ENCODE results near the gene ZFYVE9. TPM values are rescaled to one million over a fixed set of nuclear protein-coding genes. Genes with fewer than 3 reads are reported as not detected.

The ZFYVE9 gene
- total RNA-seq, 1 experiment from 2014 or later = 11.4 TPM

GRCh38 chr1:52229494-52229893 is 87.6 kb downstream of the ZFYVE9 start:
- no peaks in the 10 kb centered on the region for H3K36me3 ChIP-seq
- no peaks in the 10 kb centered on the region for H3K4me1 ChIP-seq (replicated peaks)
- DNase-seq (ENCODE audit: low read depth in 1 of 2, low spot score in 2 of 2) = no peak

DNA sequence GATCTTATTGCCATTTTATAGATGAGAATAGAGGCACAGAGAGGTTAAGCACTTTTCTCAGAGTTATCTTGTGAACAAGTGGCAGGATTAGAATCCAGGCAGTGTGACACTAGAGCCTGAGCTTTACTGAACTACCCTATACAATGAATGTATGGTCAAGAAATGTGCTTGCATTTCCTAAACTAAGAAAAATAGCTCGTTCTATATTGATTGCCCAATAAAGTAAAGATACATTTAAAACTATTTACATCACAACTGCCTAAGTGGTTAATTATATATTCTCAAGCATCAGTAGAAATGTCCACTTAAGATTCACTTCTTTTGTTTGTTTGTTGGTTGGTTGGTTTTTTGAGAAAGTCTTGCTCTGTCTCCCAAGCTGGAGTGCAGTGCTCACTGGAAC is 91.6 kb downstream of the ZFYVE9 start:
- no peak overlapping the region for H3K4me3 ChIP-seq
- no peak for DNase-seq (ENCODE audit: low read depth in 1 of 2, low spot score in 2 of 2)
- no peak overlapping the region for H3K27ac ChIP-seq
- H3K4me1 ChIP-seq (replicated peaks) = peaks cover 11% of the 10 kb centered on the region
- H3K27me3 ChIP-seq (replicated peaks) = no peaks in the 10 kb centered on the region
- H3K36me3 ChIP-seq = no peaks in the 10 kb centered on the region; the same call in 1 of the 2 replicates
- no peaks in the 10 kb centered on the region for H3K9me3 ChIP-seq (replicated peaks)

More at GRCh38 chr1:52229494-52229893, 87.6 kb downstream of the ZFYVE9 start:
- Histone ChIP-seq H3K27ac (no peak overlapping the region), H3K4me3 (no peak overlapping the region), H3K27me3 (replicated peaks) (no peaks in the 10 kb centered on the region), H3K9me3 (replicated peaks) (no peaks in the 10 kb centered on the region)

DNA sequence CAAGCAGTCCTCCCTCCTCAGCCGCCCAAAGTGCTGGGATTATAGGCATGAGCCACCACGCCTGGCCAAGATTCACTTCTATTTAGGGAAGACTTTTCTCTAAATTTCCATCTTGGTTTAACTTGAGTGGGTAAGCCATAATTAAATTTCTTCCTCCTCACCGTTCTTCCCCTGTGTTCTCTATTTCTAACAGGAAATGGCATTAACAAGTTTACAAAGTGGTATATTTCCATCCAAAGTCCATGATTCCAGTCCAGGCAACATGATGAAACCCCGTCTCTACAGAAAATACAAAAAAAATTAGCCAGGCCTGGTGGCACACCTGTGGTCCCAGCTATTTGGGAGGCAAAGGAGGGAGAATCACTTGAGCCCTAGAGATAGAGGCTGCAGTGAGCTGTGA is 92.1 kb downstream of the ZFYVE9 start:
- Histone ChIP-seq H3K4me3 (no peak overlapping the region), H3K36me3 (no peaks in the 10 kb centered on the region; the same call in 1 of the 2 replicates), H3K27ac (no peak overlapping the region), H3K9me3 (replicated peaks) (no peaks in the 10 kb centered on the region), H3K27me3 (replicated peaks) (no peaks in the 10 kb centered on the region), H3K4me1 (replicated peaks) (peaks cover 14% of the 10 kb centered on the region)
- DNase-seq (ENCODE audit: low read depth in 1 of 2, low spot score in 2 of 2) = no peak

DNA sequence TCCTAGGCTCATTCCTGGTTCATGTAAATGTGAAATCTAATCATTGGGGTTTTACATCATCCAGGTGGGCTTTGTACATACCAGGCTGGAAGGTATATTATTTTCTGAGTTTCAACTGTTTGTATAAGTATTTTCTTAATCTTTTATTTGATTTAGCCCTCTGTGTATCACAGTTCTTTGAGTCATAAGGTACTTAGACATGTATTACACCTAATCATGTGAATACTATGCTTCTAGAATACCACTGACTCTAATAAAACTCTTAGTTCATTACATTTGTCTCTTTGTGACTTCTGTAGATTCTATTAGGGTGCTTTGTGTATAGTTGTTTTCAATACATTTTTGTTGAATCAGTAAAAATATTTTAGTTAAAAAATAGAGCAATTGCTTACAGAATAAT is 92.8 kb downstream of the ZFYVE9 start:
- H3K4me3 ChIP-seq = no peak overlapping the region
- H3K27ac ChIP-seq = no peak overlapping the region
- H3K36me3 ChIP-seq = no peaks in the 10 kb centered on the region; the same call in 1 of the 2 replicates
- no peaks in the 10 kb centered on the region for H3K9me3 ChIP-seq (replicated peaks)
- peaks cover 14% of the 10 kb centered on the region for H3K4me1 ChIP-seq (replicated peaks)
- H3K27me3 ChIP-seq (replicated peaks) = no peaks in the 10 kb centered on the region
- DNase-seq (ENCODE audit: low read depth in 1 of 2, low spot score in 2 of 2) = no peak

GRCh38 chr1:52235646-52236045 is 93.8 kb downstream of the ZFYVE9 start:
- H3K4me1 ChIP-seq (replicated peaks) = peaks cover 14% of the 10 kb centered on the region
- H3K4me3 ChIP-seq = no peak overlapping the region
- H3K27me3 ChIP-seq (replicated peaks) = no peaks in the 10 kb centered on the region
- no peaks in the 10 kb centered on the region for H3K9me3 ChIP-seq (replicated peaks)
- no peak overlapping the region for H3K27ac ChIP-seq
- DNase-seq (ENCODE audit: low read depth in 1 of 2, low spot score in 2 of 2) = no peak
- no peaks in the 10 kb centered on the region; the same call in 1 of the 2 replicates for H3K36me3 ChIP-seq

- DNase-seq (ENCODE audit: low read depth in 1 of 2, low spot score in 2 of 2) = peak in 1 of 2 experiments; percentile 8
- H3K36me3 ChIP-seq = no peaks in the 10 kb centered on the region; the same call in 1 of the 2 replicates
Observed at GRCh38 chr1:52237430-52237829, 95.5 kb downstream of the ZFYVE9 start.

DNA sequence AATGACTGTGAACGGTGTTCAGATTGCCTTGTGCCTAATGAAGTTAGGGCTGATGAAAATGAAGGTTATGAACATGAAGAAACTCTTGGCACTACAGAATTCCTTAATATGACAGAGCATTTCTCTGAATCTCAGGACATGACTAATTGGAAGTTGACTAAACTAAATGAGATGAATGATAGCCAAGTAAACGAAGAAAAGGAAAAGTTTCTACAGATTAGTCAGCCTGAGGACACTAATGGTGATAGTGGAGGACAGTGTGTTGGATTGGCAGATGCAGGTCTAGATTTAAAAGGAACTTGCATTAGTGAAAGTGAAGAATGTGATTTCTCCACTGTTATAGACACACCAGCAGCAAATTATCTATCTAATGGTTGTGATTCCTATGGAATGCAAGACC is 96.6 kb downstream of the ZFYVE9 start:
- Histone ChIP-seq H3K36me3 (no peaks in the 10 kb centered on the region; the same call in 1 of the 2 replicates), H3K27me3 (replicated peaks) (no peaks in the 10 kb centered on the region), H3K27ac (no peak overlapping the region), H3K4me3 (no peak overlapping the region), H3K4me1 (replicated peaks) (peaks cover 14% of the 10 kb centered on the region), H3K9me3 (replicated peaks) (no peaks in the 10 kb centered on the region)
- no peak for DNase-seq (ENCODE audit: low read depth in 1 of 2, low spot score in 2 of 2)

More at GRCh38 chr1:52237430-52237829, 95.5 kb downstream of the ZFYVE9 start:
- H3K4me1 ChIP-seq (replicated peaks) = peaks cover 14% of the 10 kb centered on the region
- H3K9me3 ChIP-seq (replicated peaks) = no peaks in the 10 kb centered on the region
- H3K27ac ChIP-seq = no peak overlapping the region
- no peaks in the 10 kb centered on the region for H3K27me3 ChIP-seq (replicated peaks)
- H3K4me3 ChIP-seq = no peak overlapping the region

DNA sequence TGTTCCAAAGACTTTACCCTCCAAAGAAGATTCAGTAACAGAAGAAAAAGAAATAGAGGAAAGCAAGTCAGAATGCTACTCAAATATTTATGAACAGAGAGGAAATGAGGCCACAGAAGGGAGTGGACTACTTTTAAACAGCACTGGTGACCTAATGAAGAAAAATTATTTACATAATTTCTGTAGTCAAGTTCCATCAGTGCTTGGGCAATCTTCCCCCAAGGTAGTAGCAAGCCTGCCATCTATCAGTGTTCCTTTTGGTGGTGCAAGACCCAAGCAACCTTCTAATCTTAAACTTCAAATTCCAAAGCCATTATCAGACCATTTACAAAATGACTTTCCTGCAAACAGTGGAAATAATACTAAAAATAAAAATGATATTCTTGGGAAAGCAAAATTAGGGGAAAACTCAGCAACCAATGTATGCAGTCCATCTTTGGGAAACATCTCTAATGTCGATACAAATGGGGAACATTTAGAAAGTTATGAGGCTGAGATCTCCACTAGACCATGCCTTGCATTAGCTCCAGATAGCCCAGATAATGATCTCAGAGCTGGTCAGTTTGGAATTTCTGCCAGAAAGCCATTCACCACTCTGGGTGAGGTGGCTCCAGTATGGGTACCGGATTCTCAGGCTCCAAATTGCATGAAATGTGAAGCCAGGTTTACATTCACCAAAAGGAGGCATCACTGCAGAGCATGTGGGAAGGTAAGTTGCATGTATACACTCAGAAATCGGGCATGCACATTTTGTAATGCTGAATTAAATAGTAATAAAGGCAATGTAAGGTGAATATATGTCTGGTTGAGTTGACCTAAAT is 97.2 kb downstream of the ZFYVE9 start:
- Histone ChIP-seq H3K27ac (no peak overlapping the region), H3K4me3 (no peak overlapping the region), H3K27me3 (replicated peaks) (no peaks in the 10 kb centered on the region), H3K4me1 (replicated peaks) (peaks cover 14% of the 10 kb centered on the region), H3K9me3 (replicated peaks) (no peaks in the 10 kb centered on the region), H3K36me3 (no peaks in the 10 kb centered on the region; the same call in 1 of the 2 replicates)
- DNase-seq (ENCODE audit: low read depth in 1 of 2, low spot score in 2 of 2) = no peak

GRCh38 chr1:52239708-52240001 is 97.8 kb downstream of the ZFYVE9 start:
- no peak for DNase-seq (ENCODE audit: low read depth in 1 of 2, low spot score in 2 of 2)
- Histone ChIP-seq H3K27me3 (replicated peaks) (no peaks in the 10 kb centered on the region), H3K9me3 (replicated peaks) (no peaks in the 10 kb centered on the region), H3K36me3 (no peaks in the 10 kb centered on the region; the same call in 1 of the 2 replicates), H3K4me1 (replicated peaks) (peaks cover 14% of the 10 kb centered on the region), H3K27ac (no peak overlapping the region), H3K4me3 (no peak overlapping the region)

DNA sequence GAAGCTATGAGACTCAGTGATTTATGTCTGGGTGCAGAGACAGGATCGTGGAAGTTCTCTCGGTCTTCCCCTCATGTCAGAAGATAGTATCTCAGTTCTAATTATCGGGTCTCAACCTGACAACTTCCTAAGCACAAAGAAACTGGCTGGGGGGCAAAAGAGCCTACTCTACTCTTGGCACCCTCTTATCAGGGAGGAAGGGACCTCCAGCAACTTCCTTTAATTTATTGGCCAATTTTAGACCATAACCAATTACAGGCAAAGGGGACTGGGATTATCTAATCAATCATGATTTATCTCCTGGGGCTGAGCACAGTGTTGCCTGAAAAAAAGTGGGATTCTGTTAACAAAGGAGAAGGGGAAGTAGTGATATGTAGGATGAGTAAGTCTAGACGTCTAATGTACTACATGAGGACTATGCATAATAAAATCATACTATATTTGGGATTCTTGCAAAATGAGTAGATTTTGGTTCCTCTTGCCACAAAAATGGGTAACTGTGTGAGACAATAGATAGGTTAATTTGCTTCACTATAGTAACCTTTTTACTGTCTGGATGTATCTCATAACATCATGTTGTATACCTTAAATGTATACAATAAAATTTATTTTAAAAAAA is 98.8 kb downstream of the ZFYVE9 start:
- peaks cover 14% of the 10 kb centered on the region for H3K4me1 ChIP-seq (replicated peaks)
- no peaks in the 10 kb centered on the region for H3K27me3 ChIP-seq (replicated peaks)
- DNase-seq (ENCODE audit: low read depth in 1 of 2, low spot score in 2 of 2) = no peak
- H3K9me3 ChIP-seq (replicated peaks) = no peaks in the 10 kb centered on the region
- H3K4me3 ChIP-seq = no peak overlapping the region
- no peak overlapping the region for H3K27ac ChIP-seq
- H3K36me3 ChIP-seq = no peaks in the 10 kb centered on the region; the same call in 1 of the 2 replicates

- Histone ChIP-seq H3K27ac (no peak overlapping the region), H3K4me1 (replicated peaks) (peaks cover 4% of the 10 kb centered on the region), H3K27me3 (replicated peaks) (no peaks in the 10 kb centered on the region), H3K4me3 (no peak overlapping the region), H3K36me3 (no peaks in the 10 kb centered on the region), H3K9me3 (replicated peaks) (no peaks in the 10 kb centered on the region)
- no peak for DNase-seq (ENCODE audit: low read depth in 1 of 2, low spot score in 2 of 2)
Observed at GRCh38 chr1:52243221-52243987, 101.5 kb downstream of the ZFYVE9 start.

- no peak overlapping the region for H3K27ac ChIP-seq
- no peaks in the 10 kb centered on the region for H3K36me3 ChIP-seq
- no peaks in the 10 kb centered on the region for H3K9me3 ChIP-seq (replicated peaks)
- no peaks in the 10 kb centered on the region for H3K4me1 ChIP-seq (replicated peaks)
- DNase-seq (ENCODE audit: low read depth in 1 of 2, low spot score in 2 of 2) = no peak
- no peak overlapping the region for H3K4me3 ChIP-seq
- no peaks in the 10 kb centered on the region for H3K27me3 ChIP-seq (replicated peaks)
Observed at GRCh38 chr1:52249831-52250230, 107.9 kb downstream of the ZFYVE9 start.

DNA sequence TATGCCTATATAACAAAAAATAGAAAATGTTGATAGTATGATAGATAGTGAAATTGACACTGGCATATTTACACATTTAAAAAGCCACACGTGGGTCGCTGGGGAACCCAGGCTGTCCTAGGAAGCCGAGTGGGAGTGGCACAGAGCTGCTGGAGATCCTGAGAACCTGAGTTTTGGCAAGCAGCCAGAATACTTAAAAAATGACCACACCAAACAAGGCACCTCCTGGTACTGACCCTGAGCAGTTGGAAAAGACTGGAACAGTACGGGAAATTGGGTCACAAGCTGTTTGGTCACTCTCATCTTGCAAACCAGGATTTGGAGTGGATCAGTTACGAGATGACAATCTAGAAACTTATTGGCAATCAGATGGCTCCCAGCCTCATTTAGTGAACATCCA is 111.5 kb downstream of the ZFYVE9 start:
- Histone ChIP-seq H3K36me3 (no peaks in the 10 kb centered on the region), H3K9me3 (replicated peaks) (no peaks in the 10 kb centered on the region), H3K27me3 (replicated peaks) (no peaks in the 10 kb centered on the region), H3K27ac (no peak overlapping the region), H3K4me1 (replicated peaks) (no peaks in the 10 kb centered on the region), H3K4me3 (no peak overlapping the region)
- no peak for DNase-seq (ENCODE audit: low read depth in 1 of 2, low spot score in 2 of 2)

DNA sequence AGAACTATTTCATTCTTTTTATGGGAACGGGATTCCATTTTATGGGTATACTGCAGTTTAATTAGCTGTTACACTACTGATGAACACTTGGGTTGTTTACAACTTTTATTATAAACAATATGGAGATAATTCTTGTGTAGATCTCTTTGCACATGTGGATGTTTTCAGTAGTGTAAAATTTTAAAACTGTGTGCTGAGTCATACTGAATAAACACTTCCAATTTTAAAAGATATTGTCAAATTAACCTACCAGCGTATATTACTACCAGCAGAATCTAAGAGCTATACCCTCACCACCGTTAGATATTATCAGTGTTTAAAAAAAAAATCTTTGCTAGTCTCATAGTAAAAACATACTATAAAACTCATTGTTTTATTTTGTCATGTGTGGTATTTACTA is 118.0 kb downstream of the ZFYVE9 start:
- H3K4me3 ChIP-seq = no peak overlapping the region
- H3K36me3 ChIP-seq = no peaks in the 10 kb centered on the region
- no peak overlapping the region for H3K27ac ChIP-seq
- DNase-seq (ENCODE audit: low read depth in 1 of 2, low spot score in 2 of 2) = no peak
- H3K4me1 ChIP-seq (replicated peaks) = peaks cover 5% of the 10 kb centered on the region
- H3K27me3 ChIP-seq (replicated peaks) = no peaks in the 10 kb centered on the region
- H3K9me3 ChIP-seq (replicated peaks) = no peaks in the 10 kb centered on the region
